Measurements from ENCODE around the gene MLNR.

Gene MLNR

DNA sequence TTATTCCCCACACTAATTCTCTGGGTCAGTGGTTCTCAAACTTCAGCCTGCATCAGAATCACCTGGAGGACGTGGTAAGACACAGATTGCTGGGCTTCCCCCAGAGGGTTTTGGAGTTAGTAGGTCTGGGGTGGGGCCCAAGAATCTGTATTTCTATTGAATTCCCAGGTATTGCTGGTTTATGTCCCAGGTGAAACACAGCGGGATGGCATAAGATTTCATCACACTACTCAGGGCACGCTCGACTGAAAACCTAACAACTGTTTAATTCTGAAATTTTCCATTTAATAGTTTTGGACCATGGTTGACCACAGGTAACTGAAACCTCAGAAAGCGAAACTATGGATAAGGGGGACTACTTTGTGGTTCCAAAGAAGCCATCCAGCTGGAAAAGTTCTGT, 6.5 kb downstream of the MLNR start:
- no peak for DNase-seq

DNA sequence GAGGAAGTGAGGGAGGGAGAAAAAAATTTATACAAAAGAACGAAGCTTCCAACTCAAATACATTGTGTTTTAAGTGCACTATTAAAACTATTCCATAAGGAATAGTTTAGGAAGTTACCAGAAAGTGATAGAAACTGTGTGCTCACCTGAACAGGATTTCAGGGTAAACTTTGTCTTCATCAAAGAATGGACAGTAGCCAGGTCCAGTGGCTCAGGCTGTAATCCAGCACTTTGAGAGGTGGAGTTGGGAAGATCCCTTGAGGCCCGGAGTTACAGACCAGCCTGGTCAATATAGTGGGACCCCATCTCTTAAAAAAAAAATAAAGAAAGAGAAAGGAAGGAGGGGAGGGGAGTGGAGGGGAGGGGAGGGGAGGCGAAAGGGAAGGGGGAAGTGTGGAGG, 14.6 kb downstream of the MLNR start:
- no peak for DNase-seq

- no peak for DNase-seq
Observed at GRCh38 chr13:49235856-49236431, 15.8 kb downstream of the MLNR start.

DNA sequence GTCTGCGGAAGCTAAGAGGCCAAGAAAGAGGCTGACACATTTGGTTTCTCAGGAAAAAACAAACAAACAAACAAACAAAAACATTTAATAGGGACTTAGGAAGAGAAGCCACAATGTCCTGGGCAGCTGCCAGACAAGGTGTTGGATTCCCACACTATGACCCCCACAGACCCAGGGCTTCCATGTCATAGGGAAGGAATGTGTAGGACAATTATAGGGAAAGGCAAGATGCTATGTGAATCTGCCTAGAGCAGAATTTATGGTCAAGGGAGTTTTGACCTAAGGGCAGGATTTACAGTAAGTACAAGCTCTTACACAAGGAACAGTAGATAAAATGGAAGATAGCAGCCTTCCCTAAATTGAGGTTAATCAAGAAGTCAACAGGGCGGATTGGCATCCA, 18.5 kb downstream of the MLNR start:
- no peak for DNase-seq

- DNase-seq: no peak
Observed at GRCh38 chr13:49240017-49240416, 19.9 kb downstream of the MLNR start.

- no peak for DNase-seq
Observed at GRCh38 chr13:49241296-49241695, 21.2 kb downstream of the MLNR start.

DNA sequence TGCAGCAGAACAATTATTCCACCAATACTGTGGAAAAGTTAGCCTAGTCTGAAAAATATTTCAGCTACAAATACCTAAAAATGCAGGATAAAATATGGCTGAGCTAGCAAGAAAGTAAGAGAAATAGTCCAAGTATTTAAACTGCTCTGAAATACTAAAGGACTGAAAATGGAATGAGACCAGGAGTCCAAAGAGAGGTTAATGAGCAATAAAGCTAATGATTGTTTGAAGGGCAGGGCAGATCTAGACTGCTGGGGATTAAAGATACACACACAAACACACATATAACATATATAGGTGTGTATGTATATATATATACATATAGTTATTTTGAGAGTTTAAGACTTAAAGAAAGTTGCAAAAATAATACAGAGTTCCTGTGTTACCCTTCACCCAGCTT, 25.0 kb downstream of the MLNR start:
- no peak for DNase-seq

DNA sequence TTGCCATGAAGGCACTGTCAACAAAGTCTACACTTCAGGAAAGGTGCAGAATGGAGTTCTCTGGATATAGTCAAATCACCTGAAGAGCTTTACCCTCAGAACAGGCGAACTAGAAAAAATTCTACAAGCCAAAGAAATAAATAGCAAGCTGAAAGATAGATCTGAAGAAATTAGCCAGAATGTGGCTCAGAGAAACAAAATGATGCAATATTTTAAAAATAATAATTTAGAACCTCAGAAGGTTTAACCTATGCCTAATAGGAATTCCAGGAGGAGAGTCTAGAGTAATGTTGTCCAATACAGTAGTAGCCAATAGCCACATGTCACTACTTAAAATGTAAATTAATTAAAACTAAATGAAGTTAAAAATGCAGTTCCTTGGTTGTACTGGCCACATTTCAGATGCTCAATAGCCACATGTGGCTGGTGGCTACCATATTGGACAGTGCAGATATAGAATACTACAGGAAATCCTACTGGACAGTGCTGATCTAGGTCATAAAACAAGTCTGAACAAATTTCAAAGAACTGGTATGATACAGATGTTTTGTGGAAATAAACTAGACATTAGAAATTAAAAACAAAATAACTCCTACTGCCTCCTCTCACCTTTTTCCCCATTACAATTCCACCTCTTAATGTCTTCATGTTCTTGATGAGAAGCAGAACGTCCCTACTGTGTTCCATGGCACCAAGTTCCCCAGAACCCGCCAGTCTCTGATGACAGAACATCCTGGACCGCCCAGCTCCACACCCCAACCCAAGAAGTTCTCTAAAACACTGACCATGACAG, 26.9 kb downstream of the MLNR start:
- DNase-seq: no peak

GRCh38 chr13:49247643-49248621, 27.8 kb downstream of the MLNR start, which contains the start of gene CDADC1:
TSS of gene CDADC1 (plus strand) at chr13:49247925. CDS start at chr13:49248038, 113 bp downstream.
- peak; percentile 93 to 94 for DNase-seq

GRCh38 chr13:49248622-49249002, 28.5 kb downstream of the MLNR start:
- no peak for DNase-seq

- no peak for DNase-seq
Observed at GRCh38 chr13:49251326-49251725, 31.2 kb downstream of the MLNR start.

- no peak for DNase-seq
Observed at GRCh38 chr13:49253310-49253709, 33.2 kb downstream of the MLNR start.

GRCh38 chr13:49254007-49254406, 33.9 kb downstream of the MLNR start:
- DNase-seq: no peak

DNA sequence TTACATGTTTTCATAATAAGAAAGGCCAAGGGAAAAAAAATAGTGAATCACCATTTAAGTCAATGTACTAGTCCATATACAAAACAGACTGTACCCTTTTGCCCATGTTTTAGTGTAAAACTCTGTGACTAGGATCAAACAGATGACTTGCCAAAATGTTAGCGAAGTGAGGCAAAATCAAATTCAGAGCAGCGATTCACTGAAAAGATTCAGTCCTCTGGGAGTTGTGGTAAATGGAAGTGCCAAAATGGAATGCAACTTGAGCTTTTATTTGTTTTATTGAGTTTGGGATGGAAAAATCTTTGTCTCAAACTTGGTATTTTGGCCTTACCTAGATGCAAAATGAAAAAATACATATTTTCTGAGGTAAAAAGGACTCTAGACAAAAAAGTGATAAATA, 36.7 kb downstream of the MLNR start:
- no peak for DNase-seq

- DNase-seq: no peak
Observed at GRCh38 chr13:49258089-49258796, 38.1 kb downstream of the MLNR start.

DNA sequence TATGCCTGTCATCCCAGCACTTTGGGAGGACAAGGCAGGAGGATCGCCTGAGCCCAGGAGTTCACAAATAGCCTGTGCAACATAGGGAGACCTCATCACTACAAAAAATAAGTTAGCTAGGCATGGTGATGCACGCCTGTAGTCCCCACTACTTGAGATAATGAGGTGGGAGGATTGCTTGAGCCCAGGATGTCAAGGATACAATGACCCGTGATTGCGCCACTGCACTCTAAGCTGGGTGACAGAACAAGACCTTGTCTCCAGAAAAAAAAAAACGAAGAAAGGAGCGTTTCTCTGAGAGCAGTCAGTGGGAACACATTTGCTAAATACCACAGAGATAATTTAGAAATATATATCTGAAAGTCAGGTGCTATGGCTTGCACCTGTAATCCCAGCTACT, 39.4 kb downstream of the MLNR start:
- DNase-seq: no peak

DNA sequence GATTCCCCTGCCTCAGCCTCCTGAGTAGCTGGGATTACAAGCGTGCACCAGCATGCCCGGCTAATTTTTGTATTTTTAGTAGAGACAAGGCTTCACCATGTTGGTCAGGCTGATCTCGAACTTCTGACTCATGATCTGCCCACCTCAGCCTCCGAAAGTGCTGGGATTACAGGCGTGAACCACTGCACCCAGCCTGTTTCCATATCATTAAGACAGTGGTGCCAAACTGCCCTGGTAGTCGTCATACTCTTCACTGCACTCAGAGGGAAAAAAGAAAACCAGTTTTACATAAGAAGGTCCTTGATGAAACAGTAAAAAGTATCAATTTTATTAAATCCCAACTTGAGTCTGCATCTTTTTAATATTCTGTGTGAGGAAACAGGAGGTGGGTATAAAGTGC, 42.5 kb downstream of the MLNR start:
- no peak for DNase-seq

DNA sequence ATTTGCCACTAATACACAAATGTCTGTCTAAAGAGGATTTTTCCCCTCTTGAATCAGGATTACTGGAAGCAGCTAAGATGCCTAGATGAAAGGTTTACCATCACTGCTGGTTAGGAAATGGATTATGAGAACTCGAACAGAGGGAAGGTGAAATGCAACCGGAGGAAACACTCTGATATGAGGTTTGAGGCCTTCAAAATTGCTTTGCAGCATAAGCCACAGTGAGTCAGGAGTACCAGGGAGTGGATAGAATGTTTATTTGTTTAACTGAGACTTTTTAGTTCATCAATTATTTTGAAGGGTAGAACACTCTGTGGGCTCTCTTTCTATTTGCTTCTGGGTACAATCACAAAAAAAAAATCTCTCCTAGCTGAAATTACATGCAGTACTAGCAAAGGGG, 45.7 kb downstream of the MLNR start:
- DNase-seq: no peak

GRCh38 chr13:49271264-49271663, 51.1 kb downstream of the MLNR start:
- DNase-seq: no peak

Measured in NCI-H1930 (cell line).